Esophagus muscularis mucosa (tissue), 4 donors: ENCODE results near the gene BAX.

Source experiments
- CTCF ChIP-seq, 3 experiments: fragments of 200-600 bp in 2 of 3; fragments of 450-650 bp in 1 of 3; sonication (generic) in 2 of 3; IDR thresholded peaks; one replicate each; pipeline ENCODE4 v1.5.1; 2017 to 2019; ENCODE audit warnings: antibody characterized with exemption in 3 of 3, mild to moderate bottlenecking in 2 of 3, moderate library complexity in 1 of 3
- EP300 ChIP-seq: sonication (generic); formaldehyde crosslinking; IDR thresholded peaks from one replicate; pipeline ENCODE4 v1.6.1; 2017; ENCODE audit warnings: antibody characterized with exemption
- POLR2A ChIP-seq: fragments of 450-650 bp; IDR thresholded peaks from one replicate; pipeline ENCODE4 v1.6.1; 2017; ENCODE audit warnings: antibody characterized with exemption, moderate library complexity, mild to moderate bottlenecking, low read depth
- POLR2AphosphoS5 ChIP-seq, 2 donors: sonication (generic); formaldehyde crosslinking; IDR thresholded peaks; one replicate each; pipeline ENCODE4 v1.6.1; 2017; ENCODE audit warnings: antibody characterized with exemption in 2 of 2

GRCh38 chr19:48964205-48965039 is 9.7 kb downstream of the BAX start:
- TF ChIP-seq EP300 (no peak), CTCF (IDR thresholded peaks at IDR 0.05) (no peak), POLR2A (no peak), POLR2AphosphoS5 (IDR thresholded peaks at IDR 0.05) (no peak)
